Tibial artery (tissue), 4 donors: Measurements from ENCODE around the gene NUP133.

Experiments used
- DNase-seq, 2 donors: peaks; one replicate each; pipeline ENCODE4 v3.0.0-alpha.2; 2019
- H3K27ac ChIP-seq, 2 donors: fragments of 200-600 bp; sonication (generic) in 1 of 2; 1 replicate in 1 of 2; 2 replicates in 1 of 2; pipeline ENCODE4 v1.5.1; 2018 to 2019; ENCODE audit warnings: mild to moderate bottlenecking in 1 of 2
- H3K27me3 ChIP-seq, 2 donors: fragments of 200-600 bp; sonication (generic) in 1 of 2; one replicate each; pipeline versions ENCODE4 v1.5.1 to v1.6.0; 2016 to 2019
- H3K36me3 ChIP-seq, 3 donors: fragments of 200-600 bp; sonication (generic) in 2 of 3; one replicate each; pipeline ENCODE4 v1.5.1; 2016 to 2019; ENCODE audit warnings: mild to moderate bottlenecking in 2 of 3
- H3K4me1 ChIP-seq, 4 donors: fragments of 200-600 bp; sonication (generic) in 2 of 4; 1 replicate in 3 of 4; 2 replicates in 1 of 4; pipeline ENCODE4 v1.5.1; 2016 to 2019
- H3K4me3 ChIP-seq, 2 donors: fragments of 200-600 bp; sonication (generic) in 1 of 2; 1 replicate in 1 of 2; 2 replicates in 1 of 2; pipeline ENCODE4 v1.5.1; 2018 to 2019; ENCODE audit warnings: mild to moderate bottlenecking in 2 of 2
- H3K9me3 ChIP-seq, 3 donors: fragments of 200-600 bp; sonication (generic) in 1 of 3; one replicate each; pipeline ENCODE4 v1.5.1; 2016 to 2019
- intact Hi-C: fragments of 100-400 bp; cut with DNase I; formaldehyde crosslinking; loops from one replicate; pipeline ENCODE4 v1.15.0; 2023; ENCODE audit warnings: low total_unique reads
- TF ChIP-seq, protein P1 (sequence below), 2 experiments: fragments of 200-600 bp in 1 of 2; fragments of 450-650 bp in 1 of 2; IDR thresholded peaks; one replicate each; pipeline ENCODE4 v1.5.1; 2017 to 2019; ENCODE audit warnings: antibody characterized with exemption in 2 of 2, mild to moderate bottlenecking in 1 of 2, moderate library complexity in 1 of 2

The NUP133 gene

GRCh38 chr1:229461032-229461668 is 47.0 kb downstream of the NUP133 start:
- intact Hi-C loops = no loop called here
- DNase-seq = no peak
- TF ChIP-seq, protein P1, sequence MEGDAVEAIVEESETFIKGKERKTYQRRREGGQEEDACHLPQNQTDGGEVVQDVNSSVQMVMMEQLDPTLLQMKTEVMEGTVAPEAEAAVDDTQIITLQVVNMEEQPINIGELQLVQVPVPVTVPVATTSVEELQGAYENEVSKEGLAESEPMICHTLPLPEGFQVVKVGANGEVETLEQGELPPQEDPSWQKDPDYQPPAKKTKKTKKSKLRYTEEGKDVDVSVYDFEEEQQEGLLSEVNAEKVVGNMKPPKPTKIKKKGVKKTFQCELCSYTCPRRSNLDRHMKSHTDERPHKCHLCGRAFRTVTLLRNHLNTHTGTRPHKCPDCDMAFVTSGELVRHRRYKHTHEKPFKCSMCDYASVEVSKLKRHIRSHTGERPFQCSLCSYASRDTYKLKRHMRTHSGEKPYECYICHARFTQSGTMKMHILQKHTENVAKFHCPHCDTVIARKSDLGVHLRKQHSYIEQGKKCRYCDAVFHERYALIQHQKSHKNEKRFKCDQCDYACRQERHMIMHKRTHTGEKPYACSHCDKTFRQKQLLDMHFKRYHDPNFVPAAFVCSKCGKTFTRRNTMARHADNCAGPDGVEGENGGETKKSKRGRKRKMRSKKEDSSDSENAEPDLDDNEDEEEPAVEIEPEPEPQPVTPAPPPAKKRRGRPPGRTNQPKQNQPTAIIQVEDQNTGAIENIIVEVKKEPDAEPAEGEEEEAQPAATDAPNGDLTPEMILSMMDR (IDR thresholded peaks at IDR 0.05) = no peak
- H3K36me3 ChIP-seq = peaks cover 79 to 98% (median 90%) of the 10 kb centered on the region in 3 donors
- no peaks in the 10 kb centered on the region for H3K27me3 ChIP-seq
- H3K27ac ChIP-seq = no peak overlapping the region
- no peaks in the 10 kb centered on the region for H3K4me1 ChIP-seq
- H3K4me3 ChIP-seq = no peak overlapping the region
- no peaks in the 10 kb centered on the region for H3K9me3 ChIP-seq

DNA sequence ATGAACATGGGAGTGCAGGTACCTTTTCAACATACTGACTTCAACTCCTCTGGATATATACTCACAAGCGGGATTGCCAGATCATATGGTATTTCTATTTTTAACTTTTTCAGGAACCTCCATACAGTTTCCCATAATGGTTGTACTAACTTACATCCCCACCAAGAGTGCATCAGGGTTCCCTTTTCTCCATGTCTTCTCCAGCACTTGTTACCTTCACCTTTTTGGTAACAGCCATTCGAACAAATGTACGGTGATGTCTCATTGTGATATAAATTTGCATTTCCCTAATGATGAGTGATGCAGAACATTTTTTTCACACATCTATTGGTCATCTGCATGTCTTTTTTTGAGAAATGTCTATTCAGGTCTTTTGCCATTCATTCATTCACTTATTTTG is 48.3 kb downstream of the NUP133 start:
- TF ChIP-seq, protein P1 (IDR thresholded peaks at IDR 0.05) = no peak
- H3K36me3 ChIP-seq = peaks cover 73 to 98% (median 86%) of the 10 kb centered on the region in 3 donors
- intact Hi-C loops = no loop called here

GRCh38 chr1:229457436-229457835 is 50.7 kb downstream of the NUP133 start:
- TF ChIP-seq, protein P1 (IDR thresholded peaks at IDR 0.05) = no peak
- no peaks in the 10 kb centered on the region for H3K4me1 ChIP-seq
- no peak overlapping the region for H3K4me3 ChIP-seq
- no peaks in the 10 kb centered on the region for H3K9me3 ChIP-seq
- no peak for DNase-seq
- H3K36me3 ChIP-seq = peaks cover 53 to 79% (median 66%) of the 10 kb centered on the region in 3 donors
- no peaks in the 10 kb centered on the region for H3K27me3 ChIP-seq
- H3K27ac ChIP-seq = no peak overlapping the region
- intact Hi-C loops = no loop called here

More for the DNA sequence above, 48.3 kb downstream of the NUP133 start:
- no peak overlapping the region for H3K27ac ChIP-seq
- H3K27me3 ChIP-seq = no peaks in the 10 kb centered on the region
- H3K4me1 ChIP-seq = no peaks in the 10 kb centered on the region
- no peak overlapping the region for H3K4me3 ChIP-seq
- H3K9me3 ChIP-seq = no peaks in the 10 kb centered on the region
- no peak for DNase-seq

GRCh38 chr1:229456016-229456415 is 52.1 kb downstream of the NUP133 start:
- no peak for DNase-seq
- TF ChIP-seq, protein P1 (IDR thresholded peaks at IDR 0.05) = no peak
- Histone ChIP-seq H3K4me1 (no peaks in the 10 kb centered on the region), H3K9me3 (no peaks in the 10 kb centered on the region), H3K27ac (no peak overlapping the region), H3K4me3 (no peak overlapping the region), H3K27me3 (no peaks in the 10 kb centered on the region), H3K36me3 (peaks cover 66 to 78% (median 72%) of the 10 kb centered on the region in 3 donors)
- intact Hi-C loops = no loop called here

DNA sequence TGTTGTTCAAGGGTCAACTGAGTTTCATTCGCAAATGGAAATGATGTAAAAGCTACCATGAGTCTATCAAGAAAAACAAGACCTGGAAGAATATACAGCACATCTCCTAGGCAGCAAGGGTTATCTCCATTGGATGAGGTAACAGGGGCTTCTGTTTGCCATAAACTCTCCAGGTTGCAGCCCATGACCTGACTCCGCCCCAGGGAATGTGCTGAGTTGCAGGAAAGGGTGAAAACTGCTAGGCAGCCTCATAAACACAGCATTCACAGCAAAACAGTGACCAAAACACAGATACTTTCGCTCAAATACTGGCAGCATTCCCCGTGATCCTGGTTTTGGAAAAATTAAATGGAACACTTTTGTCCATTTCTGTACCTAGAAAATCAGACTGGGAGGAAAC is 54.1 kb downstream of the NUP133 start:
- intact Hi-C loops = no loop called here
- Histone ChIP-seq H3K36me3 (peaks cover 62 to 77% (median 66%) of the 10 kb centered on the region in 3 donors), H3K4me3 (no peak overlapping the region), H3K9me3 (no peaks in the 10 kb centered on the region), H3K27ac (no peak overlapping the region), H3K4me1 (no peaks in the 10 kb centered on the region), H3K27me3 (no peaks in the 10 kb centered on the region)
- TF ChIP-seq, protein P1 (IDR thresholded peaks at IDR 0.05) = no peak
- no peak for DNase-seq
